Caco-2 (cell line): ENCODE measurements around the gene MAST4. TPM values are rescaled to one million over a fixed set of nuclear protein-coding genes. Genes with fewer than 3 reads are reported as not detected.

Source experiments
- BruUV-seq: library from RNA; stranded (reverse); fragments of 400-500 nt; replicated peaks from 2 replicates; lab custom pipeline; 2021; lab: Mats Ljungman, UMichigan
- CTCF ChIA-PET: fragments of 300-600 bp; sonication (Branson Sonifier 250); formaldehyde crosslinking; loops from one replicate; lab custom pipeline; 2022; ENCODE audit warnings: antibody characterized with exemption; lab: Charles Lee
- POLR2A ChIA-PET: fragments of 300-600 bp; sonication (Branson Sonifier 250); formaldehyde crosslinking; loops from one replicate; lab custom pipeline; 2022; ENCODE audit warnings: antibody characterized with exemption; lab: Charles Lee
- DNase-seq, 2 experiments: peaks; one replicate each; pipeline versions ENCODE4 v3.0.0 to v3.0.0-alpha.2; 2020 to 2022
- H3K27me3 ChIP-seq: replicated peaks from 2 replicates; pipeline ENCODE4 v1.6.0; 2011; ENCODE audit warnings: low read length; ENCODE audit not compliant: control insufficient read depth, insufficient read depth
- H3K36me3 ChIP-seq: 2 replicates; pipeline ENCODE4 v1.5.1; 2011; ENCODE audit warnings: low read length; ENCODE audit not compliant: control insufficient read depth, insufficient read depth
- H3K4me1 ChIP-seq: fragments of 250-450 bp; sonication (Bioruptor Pico); 2 replicates; pipeline ENCODE4 v1.5.1; 2020; ENCODE audit warnings: mild to moderate bottlenecking
- H3K4me3 ChIP-seq: 2 replicates; pipeline ENCODE4 v1.5.1; 2011; ENCODE audit warnings: low read depth, mild to moderate bottlenecking, control low read depth, low read length
- H3K9me3 ChIP-seq: fragments of 250-450 bp; sonication (Bioruptor Pico); 2 replicates; pipeline ENCODE4 v1.5.1; 2020; ENCODE audit warnings: mild to moderate bottlenecking, moderate library complexity
- H3K27ac Mint-ChIP-seq: one replicate; pipeline ENCODE4 v1.8.0; 2022; ENCODE audit warnings: mixed read lengths; ENCODE audit not compliant: unreplicated experiment
- H3K27me3 Mint-ChIP-seq: one replicate; pipeline ENCODE4 v1.8.0; 2022; ENCODE audit warnings: mixed read lengths; ENCODE audit not compliant: insufficient read depth, unreplicated experiment
- H3K36me3 Mint-ChIP-seq: one replicate; pipeline ENCODE4 v1.8.0; 2022; ENCODE audit warnings: mild to moderate bottlenecking, mixed read lengths; ENCODE audit not compliant: insufficient read depth, unreplicated experiment
- H3K4me1 Mint-ChIP-seq: one replicate; pipeline ENCODE4 v1.8.0; 2022; ENCODE audit warnings: low read depth, mixed read lengths; ENCODE audit not compliant: unreplicated experiment
- H3K4me3 Mint-ChIP-seq: one replicate; pipeline ENCODE4 v1.8.0; 2022; ENCODE audit warnings: mild to moderate bottlenecking, moderate library complexity, mixed read lengths; ENCODE audit not compliant: unreplicated experiment
- H3K9me3 Mint-ChIP-seq: one replicate; pipeline ENCODE4 v1.8.0; 2022; ENCODE audit warnings: mixed read lengths; ENCODE audit not compliant: unreplicated experiment
- CTCF ChIP-seq, 2 experiments: fragments of 200-600 bp in 1 of 2; IDR thresholded peaks; 1 replicate in 1 of 2; 2 replicates in 1 of 2; pipeline versions ENCODE4 v1.5.1 to v1.8.0; 2011 to 2022; ENCODE audit warnings: antibody characterized with exemption in 1 of 2, control low read depth in 1 of 2, inconsistent platforms in 1 of 2, low read depth in 1 of 2, low read length in 1 of 2, mild to moderate bottlenecking in 1 of 2, moderate library complexity in 1 of 2; ENCODE audit not compliant: insufficient read depth in 1 of 2, severe bottlenecking in 1 of 2, unreplicated experiment in 1 of 2
- intact Hi-C: fragments of 100-400 bp; cut with micrococcal nuclease; formaldehyde crosslinking; loops from one replicate; pipeline ENCODE4 v1.10.0; 2022; ENCODE audit not compliant: unreplicated experiment
- total RNA-seq: library from RNA; stranded (reverse); gene quantifications from 2 replicates; pipeline ENCODE4 v1.2.3, GENCODE V29; 2022

MAST4 gene
- total RNA-seq, 1 experiment from 2014 or later: 17.8 TPM

- Mint-ChIP-seq H3K4me1 (no peaks in the 10 kb centered on the region), H3K4me3 (no peak overlapping the region), H3K27me3 (peaks cover 31% of the 10 kb centered on the region), H3K27ac (no peak overlapping the region), H3K36me3 (no peaks in the 10 kb centered on the region), H3K9me3 (no peaks in the 10 kb centered on the region)
- intact Hi-C loops: no loop called here
- no peak overlapping the region for H3K4me3 ChIP-seq
- H3K36me3 ChIP-seq: no peaks in the 10 kb centered on the region
- no TSS peak for BruUV-seq
- POLR2A ChIA-PET: no interaction called here
- TF ChIP-seq CTCF (IDR thresholded peaks at IDR 0.05; ENCODE audit: insufficient read depth in 1 of 2, low read depth in 1 of 2, low read length in 1 of 2, severe bottlenecking in 1 of 2, unreplicated experiment in 1 of 2): no peak
- CTCF ChIA-PET: no interaction called here
- DNase-seq: no peak
- H3K9me3 ChIP-seq: no peaks in the 10 kb centered on the region
- H3K27me3 ChIP-seq: no peaks in the 10 kb centered on the region
- no peaks in the 10 kb centered on the region for H3K4me1 ChIP-seq
These were observed 78.6 kb downstream of the MAST4 start for GRCh38 chr5:66674802-66675201.

GRCh38 chr5:66675406-66675805 lies 79.2 kb downstream of the MAST4 start:
- no peak overlapping the region for H3K4me3 ChIP-seq
- BruUV-seq: no TSS peak
- no peaks in the 10 kb centered on the region for H3K4me1 ChIP-seq
- DNase-seq: no peak
- Mint-ChIP-seq H3K27me3 (peaks cover 31% of the 10 kb centered on the region), H3K27ac (no peak overlapping the region), H3K9me3 (no peaks in the 10 kb centered on the region), H3K36me3 (no peaks in the 10 kb centered on the region), H3K4me3 (no peak overlapping the region), H3K4me1 (no peaks in the 10 kb centered on the region)
- intact Hi-C loops: no loop called here
- no peaks in the 10 kb centered on the region for H3K36me3 ChIP-seq
- POLR2A ChIA-PET: no interaction called here
- no peaks in the 10 kb centered on the region for H3K9me3 ChIP-seq
- TF ChIP-seq CTCF (IDR thresholded peaks at IDR 0.05; ENCODE audit: insufficient read depth in 1 of 2, low read depth in 1 of 2, low read length in 1 of 2, severe bottlenecking in 1 of 2, unreplicated experiment in 1 of 2): no peak
- no peaks in the 10 kb centered on the region for H3K27me3 ChIP-seq
- CTCF ChIA-PET: no interaction called here

- Mint-ChIP-seq H3K4me3 (no peak overlapping the region), H3K36me3 (no peaks in the 10 kb centered on the region), H3K9me3 (no peaks in the 10 kb centered on the region), H3K4me1 (no peaks in the 10 kb centered on the region), H3K27ac (no peak overlapping the region), H3K27me3 (peaks cover 29% of the 10 kb centered on the region)
- H3K36me3 ChIP-seq: no peaks in the 10 kb centered on the region
- BruUV-seq: no TSS peak
- no peak for TF ChIP-seq CTCF (IDR thresholded peaks at IDR 0.05; ENCODE audit: insufficient read depth in 1 of 2, low read depth in 1 of 2, low read length in 1 of 2, severe bottlenecking in 1 of 2, unreplicated experiment in 1 of 2)
- no peaks in the 10 kb centered on the region for H3K9me3 ChIP-seq
- intact Hi-C loops: no loop called here
- no peak overlapping the region for H3K4me3 ChIP-seq
- DNase-seq: no peak
- no peaks in the 10 kb centered on the region for H3K4me1 ChIP-seq
- ChIA-PET POLR2A (no interaction called here), CTCF (no interaction called here)
- H3K27me3 ChIP-seq: no peaks in the 10 kb centered on the region
These were observed 84.0 kb downstream of the MAST4 start for GRCh38 chr5:66680221-66680620.
